Measurements from ENCODE around the gene TOMM20. TPM values are rescaled to one million over a fixed set of nuclear protein-coding genes. Genes with fewer than 3 reads are reported as not detected.
"Not testable (repeated sequence)": the region's sequence is repeated elsewhere in the genome, so short reads cannot be mapped to it uniquely, and the experiment has no call there.

The TOMM20 gene
- total and polyA plus RNA-seq, 3 experiments from 2014 or later: 59.8 to 115 (median 108) TPM

- Histone ChIP-seq H3K9me3 (ENCODE audit: low read length) (no peaks in the 10 kb centered on the region), H3K4me3 (ENCODE audit: low read length) (no peak overlapping the region), H3K27ac (ENCODE audit: low read depth, low read length) (no peak overlapping the region), H3K27me3 (ENCODE audit: insufficient read depth, low read length, poor library complexity, severe bottlenecking) (no peaks in the 10 kb centered on the region), H3K36me3 (ENCODE audit: insufficient read depth, low read length) (no peaks in the 10 kb centered on the region), H3K4me1 (ENCODE audit: insufficient read depth, low read length) (no peaks in the 10 kb centered on the region)
- Mint-ChIP-seq H3K9me3 (no peaks in the 10 kb centered on the region), H3K36me3 (peaks cover 0 to 5% (median 0%) of the 10 kb centered on the region in 3 donors), H3K4me3 (peak overlapping the region in 1 of 7 donors; percentile 74), H3K27me3 (peaks cover 3 to 9% of the 10 kb centered on the region in 2 donors), H3K27ac (no peak overlapping the region), H3K4me1 (peaks cover 5 to 10% (median 7%) of the 10 kb centered on the region in 3 donors)
- ChIA-PET POLR2A (no interaction called here), CTCF (interaction anchor here (0.7 to 6.6 kb wide), 4 partner anchors 12 to 548 kb away, joined by 3 to 44 read pairs (median 3); no protein-coding TSS in a partner anchor)
- DNase-seq: no peak
Observed at GRCh38 chr1:235093013-235093695, 35.5 kb downstream of the TOMM20 start.

GRCh38 chr1:235092415-235092814 is 36.2 kb downstream of the TOMM20 start:
- POLR2A ChIA-PET; H3K9me3 ChIP-seq (ENCODE audit: low read length); H3K9me3 Mint-ChIP-seq; H3K36me3 ChIP-seq (ENCODE audit: insufficient read depth, low read length); H3K27ac ChIP-seq (ENCODE audit: low read depth, low read length); H3K27me3 ChIP-seq (ENCODE audit: insufficient read depth, low read length, poor library complexity, severe bottlenecking); H3K4me3 ChIP-seq (ENCODE audit: low read length); H3K27ac Mint-ChIP-seq; DNase-seq; H3K36me3 Mint-ChIP-seq; H3K27me3 Mint-ChIP-seq; H3K4me1 ChIP-seq (ENCODE audit: insufficient read depth, low read length); H3K4me3 Mint-ChIP-seq: not testable (repeated sequence)
- peaks cover 5 to 10% (median 7%) of the 10 kb centered on the region in 3 donors for H3K4me1 Mint-ChIP-seq
- CTCF ChIA-PET: interaction anchor here (0.7 to 6.6 kb wide), 3 partner anchors 12 to 548 kb away, joined by 3 to 44 read pairs (median 4); no protein-coding TSS in a partner anchor

GRCh38 chr1:235092045-235092406 is 36.6 kb downstream of the TOMM20 start:
- POLR2A ChIA-PET; H3K27ac ChIP-seq (ENCODE audit: low read depth, low read length); H3K36me3 ChIP-seq (ENCODE audit: insufficient read depth, low read length); DNase-seq; H3K27me3 Mint-ChIP-seq; H3K9me3 Mint-ChIP-seq; H3K9me3 ChIP-seq (ENCODE audit: low read length); H3K27ac Mint-ChIP-seq; H3K36me3 Mint-ChIP-seq; H3K4me3 Mint-ChIP-seq; H3K4me1 ChIP-seq (ENCODE audit: insufficient read depth, low read length); H3K4me3 ChIP-seq (ENCODE audit: low read length); H3K27me3 ChIP-seq (ENCODE audit: insufficient read depth, low read length, poor library complexity, severe bottlenecking): not testable (repeated sequence)
- CTCF ChIA-PET: interaction anchor here (1.3 to 6.6 kb wide), 2 partner anchors 13 to 324 kb away, joined by 4 to 44 read pairs; no protein-coding TSS in a partner anchor
- peaks cover 5 to 10% (median 7%) of the 10 kb centered on the region in 3 donors for H3K4me1 Mint-ChIP-seq

- H3K36me3 ChIP-seq (ENCODE audit: insufficient read depth, low read length); H3K9me3 Mint-ChIP-seq; POLR2A ChIA-PET; DNase-seq; H3K4me1 ChIP-seq (ENCODE audit: insufficient read depth, low read length); H3K9me3 ChIP-seq (ENCODE audit: low read length); H3K36me3 Mint-ChIP-seq; H3K27ac ChIP-seq (ENCODE audit: low read depth, low read length); H3K4me3 ChIP-seq (ENCODE audit: low read length); H3K27me3 ChIP-seq (ENCODE audit: insufficient read depth, low read length, poor library complexity, severe bottlenecking); H3K4me3 Mint-ChIP-seq; H3K27me3 Mint-ChIP-seq: not testable (repeated sequence)
- Mint-ChIP-seq H3K4me1 (peaks cover 5 to 10% (median 7%) of the 10 kb centered on the region in 3 donors), H3K27ac (peak overlapping the region in 1 of 8 donors; percentile 9)
- CTCF ChIA-PET: interaction anchor here (1.3 to 6.6 kb wide), 3 partner anchors 13 to 592 kb away, joined by 4 to 44 read pairs (median 4); no protein-coding TSS in a partner anchor
Observed at GRCh38 chr1:235091319-235092044, 37.2 kb downstream of the TOMM20 start.

GRCh38 chr1:235090406-235091069 is 38.1 kb downstream of the TOMM20 start:
- ChIA-PET POLR2A (no interaction called here), CTCF (interaction anchor here (0.7 to 1.4 kb wide), 2 partner anchors 591 to 593 kb away, joined by 4 to 5 read pairs; no protein-coding TSS in a partner anchor)
- Histone ChIP-seq H3K4me3 (ENCODE audit: low read length) (no peak overlapping the region), H3K36me3 (ENCODE audit: insufficient read depth, low read length) (no peaks in the 10 kb centered on the region), H3K27me3 (ENCODE audit: insufficient read depth, low read length, poor library complexity, severe bottlenecking) (no peaks in the 10 kb centered on the region), H3K27ac (ENCODE audit: low read depth, low read length) (no peak overlapping the region), H3K9me3 (ENCODE audit: low read length) (no peaks in the 10 kb centered on the region), H3K4me1 (ENCODE audit: insufficient read depth, low read length) (no peaks in the 10 kb centered on the region)
- peaks cover 5 to 10% (median 7%) of the 10 kb centered on the region in 3 donors for H3K4me1 Mint-ChIP-seq
- H3K36me3 Mint-ChIP-seq: peaks cover 0 to 5% (median 0%) of the 10 kb centered on the region in 3 donors
- DNase-seq: no peak
- peaks cover 3 to 6% of the 10 kb centered on the region in 2 donors for H3K27me3 Mint-ChIP-seq
- H3K9me3 Mint-ChIP-seq: no peaks in the 10 kb centered on the region
- no peak overlapping the region for H3K27ac Mint-ChIP-seq
- H3K4me3 Mint-ChIP-seq: no peak overlapping the region

GRCh38 chr1:235088907-235089306 is 39.7 kb downstream of the TOMM20 start:
- H3K4me1 Mint-ChIP-seq: peaks cover 6 to 11% (median 7%) of the 10 kb centered on the region in 3 donors
- Histone ChIP-seq H3K27me3 (ENCODE audit: insufficient read depth, low read length, poor library complexity, severe bottlenecking) (no peaks in the 10 kb centered on the region), H3K36me3 (ENCODE audit: insufficient read depth, low read length) (no peaks in the 10 kb centered on the region), H3K27ac (ENCODE audit: low read depth, low read length) (no peak overlapping the region), H3K4me3 (ENCODE audit: low read length) (no peak overlapping the region), H3K9me3 (ENCODE audit: low read length) (no peaks in the 10 kb centered on the region), H3K4me1 (ENCODE audit: insufficient read depth, low read length) (peaks cover 2% of the 10 kb centered on the region)
- ChIA-PET POLR2A (interaction anchor here (0.5 kb wide), 1 partner anchor 66 kb away, joined by 3 read pairs; no protein-coding TSS in a partner anchor), CTCF (interaction anchor here (0.9 to 1.0 kb wide), 2 partner anchors 16 to 326 kb away, joined by 3 read pairs; no protein-coding TSS in a partner anchor)
- DNase-seq: no peak
- no peaks in the 10 kb centered on the region for H3K9me3 Mint-ChIP-seq
- peak overlapping the region in 1 of 8 donors; percentile 50 for H3K27ac Mint-ChIP-seq
- peaks cover 3% of the 10 kb centered on the region in 2 donors for H3K27me3 Mint-ChIP-seq
- H3K36me3 Mint-ChIP-seq: peaks cover 0 to 4% (median 0%) of the 10 kb centered on the region in 3 donors
- no peak overlapping the region for H3K4me3 Mint-ChIP-seq

GRCh38 chr1:235088430-235088829 is 40.2 kb downstream of the TOMM20 start:
- ChIA-PET CTCF (interaction anchor here (0.9 to 1.2 kb wide), 3 partner anchors 16 to 593 kb away, joined by 3 read pairs; no protein-coding TSS in a partner anchor), POLR2A (interaction anchor here (0.5 kb wide), 1 partner anchor 67 kb away, joined by 3 read pairs; no protein-coding TSS in a partner anchor)
- peak overlapping the region in 1 of 8 donors; percentile 33 for H3K27ac Mint-ChIP-seq
- no peaks in the 10 kb centered on the region for H3K36me3 Mint-ChIP-seq
- H3K9me3 Mint-ChIP-seq: no peaks in the 10 kb centered on the region
- Histone ChIP-seq H3K9me3 (ENCODE audit: low read length) (no peaks in the 10 kb centered on the region), H3K36me3 (ENCODE audit: insufficient read depth, low read length) (no peaks in the 10 kb centered on the region), H3K27me3 (ENCODE audit: insufficient read depth, low read length, poor library complexity, severe bottlenecking) (no peaks in the 10 kb centered on the region), H3K4me3 (ENCODE audit: low read length) (no peak overlapping the region), H3K4me1 (ENCODE audit: insufficient read depth, low read length) (peaks cover 7% of the 10 kb centered on the region), H3K27ac (ENCODE audit: low read depth, low read length) (no peak overlapping the region)
- DNase-seq: no peak
- peaks cover 7 to 12% (median 7%) of the 10 kb centered on the region in 3 donors for H3K4me1 Mint-ChIP-seq
- H3K27me3 Mint-ChIP-seq: peaks cover 0 to 3% of the 10 kb centered on the region in 2 donors
- no peak overlapping the region for H3K4me3 Mint-ChIP-seq

Measured in CD8-positive, alpha-beta memory T cell (primary cell).